Liver (tissue), 3 donors: ENCODE data around the gene HAPLN1.

Experiments used
- ATF3 ChIP-seq: IDR thresholded peaks from 2 replicates; pipeline ENCODE4 v1.6.1; 2016; ENCODE audit warnings: antibody characterized with exemption
- CTCF ChIP-seq: fragments of 150-350 bp; IDR thresholded peaks from 2 replicates; pipeline ENCODE4 v1.5.1; 2017; ENCODE audit warnings: improper control_type of control experiment, low read depth, low read length; ENCODE audit not compliant: missing input control
- EGR1 ChIP-seq, 2 donors: IDR thresholded peaks; 2 replicates each; pipeline ENCODE4 v1.6.1; 2016 to 2018; ENCODE audit warnings: antibody characterized with exemption in 2 of 2, low read depth in 2 of 2
- FOXA1 ChIP-seq: IDR thresholded peaks from 2 replicates; pipeline ENCODE4 v1.6.1; 2016; ENCODE audit warnings: antibody characterized with exemption
- GABPA ChIP-seq, 2 donors: IDR thresholded peaks in 1 of 2; conservative IDR thresholded peaks in 1 of 2; 2 replicates each; pipeline ENCODE4 v1.6.1; 2016; ENCODE audit warnings: antibody characterized with exemption in 2 of 2, mild to moderate bottlenecking in 1 of 2, moderate library complexity in 1 of 2
- JUND ChIP-seq, 2 donors: IDR thresholded peaks; 2 replicates each; pipeline ENCODE4 v1.6.1; 2016; ENCODE audit warnings: antibody characterized with exemption in 2 of 2
- MAX ChIP-seq: IDR thresholded peaks from 2 replicates; pipeline ENCODE4 v1.6.1; 2016; ENCODE audit warnings: antibody characterized with exemption
- NR2F2 ChIP-seq: IDR thresholded peaks from 2 replicates; pipeline ENCODE4 v1.6.1; 2016; ENCODE audit warnings: antibody characterized with exemption
- RAD21 ChIP-seq, 2 donors: IDR thresholded peaks; 2 replicates each; pipeline ENCODE4 v1.6.1; 2016; ENCODE audit warnings: antibody characterized with exemption in 2 of 2, mild to moderate bottlenecking in 2 of 2
- SP1 ChIP-seq: IDR thresholded peaks from 2 replicates; pipeline ENCODE4 v1.6.1; 2018; ENCODE audit warnings: antibody characterized with exemption, mild to moderate bottlenecking
- YY1 ChIP-seq: IDR thresholded peaks from 2 replicates; pipeline ENCODE4 v1.6.1; 2016; ENCODE audit warnings: antibody characterized with exemption, mild to moderate bottlenecking
- ZBTB33 ChIP-seq: IDR thresholded peaks from 2 replicates; pipeline ENCODE4 v1.6.1; 2016; ENCODE audit warnings: antibody characterized with exemption
- TF ChIP-seq, protein P1 (sequence below): IDR thresholded peaks from 2 replicates; pipeline ENCODE4 v1.6.1; 2016; ENCODE audit warnings: antibody characterized with exemption, mild to moderate bottlenecking
- donor health status: healthy.
- donor health status: healthy.

DNA sequence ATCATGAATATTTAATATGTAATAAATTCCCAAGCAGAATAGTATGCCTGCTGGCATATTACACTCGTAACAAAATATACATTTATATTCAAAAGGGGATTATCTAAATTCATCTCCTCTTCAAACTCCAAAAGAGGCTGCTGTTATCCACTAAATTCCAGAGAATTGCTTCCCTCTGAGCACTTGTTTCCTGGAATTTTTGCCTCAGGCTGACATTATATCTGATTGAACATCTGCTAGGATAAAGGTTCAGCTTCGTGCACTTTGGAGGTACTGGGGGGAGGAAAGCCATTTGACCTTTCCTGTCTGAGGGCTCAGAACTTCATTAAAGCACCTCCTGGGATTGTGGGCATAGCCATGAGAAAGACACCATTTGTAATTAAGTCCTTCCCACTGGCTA lies 4.3 kb upstream of the HAPLN1 start:
- no peak for TF ChIP-seq CTCF
- no peak for TF ChIP-seq YY1
- no peak for TF ChIP-seq GABPA (IDR thresholded peaks at IDR 0.05 in 1 of 2, conservative IDR thresholded peaks at IDR 0.05 in 1 of 2)
- no peak for TF ChIP-seq EGR1 (IDR thresholded peaks at IDR 0.05; ENCODE audit: low read depth in 2 of 2)
- TF ChIP-seq, protein P1, sequence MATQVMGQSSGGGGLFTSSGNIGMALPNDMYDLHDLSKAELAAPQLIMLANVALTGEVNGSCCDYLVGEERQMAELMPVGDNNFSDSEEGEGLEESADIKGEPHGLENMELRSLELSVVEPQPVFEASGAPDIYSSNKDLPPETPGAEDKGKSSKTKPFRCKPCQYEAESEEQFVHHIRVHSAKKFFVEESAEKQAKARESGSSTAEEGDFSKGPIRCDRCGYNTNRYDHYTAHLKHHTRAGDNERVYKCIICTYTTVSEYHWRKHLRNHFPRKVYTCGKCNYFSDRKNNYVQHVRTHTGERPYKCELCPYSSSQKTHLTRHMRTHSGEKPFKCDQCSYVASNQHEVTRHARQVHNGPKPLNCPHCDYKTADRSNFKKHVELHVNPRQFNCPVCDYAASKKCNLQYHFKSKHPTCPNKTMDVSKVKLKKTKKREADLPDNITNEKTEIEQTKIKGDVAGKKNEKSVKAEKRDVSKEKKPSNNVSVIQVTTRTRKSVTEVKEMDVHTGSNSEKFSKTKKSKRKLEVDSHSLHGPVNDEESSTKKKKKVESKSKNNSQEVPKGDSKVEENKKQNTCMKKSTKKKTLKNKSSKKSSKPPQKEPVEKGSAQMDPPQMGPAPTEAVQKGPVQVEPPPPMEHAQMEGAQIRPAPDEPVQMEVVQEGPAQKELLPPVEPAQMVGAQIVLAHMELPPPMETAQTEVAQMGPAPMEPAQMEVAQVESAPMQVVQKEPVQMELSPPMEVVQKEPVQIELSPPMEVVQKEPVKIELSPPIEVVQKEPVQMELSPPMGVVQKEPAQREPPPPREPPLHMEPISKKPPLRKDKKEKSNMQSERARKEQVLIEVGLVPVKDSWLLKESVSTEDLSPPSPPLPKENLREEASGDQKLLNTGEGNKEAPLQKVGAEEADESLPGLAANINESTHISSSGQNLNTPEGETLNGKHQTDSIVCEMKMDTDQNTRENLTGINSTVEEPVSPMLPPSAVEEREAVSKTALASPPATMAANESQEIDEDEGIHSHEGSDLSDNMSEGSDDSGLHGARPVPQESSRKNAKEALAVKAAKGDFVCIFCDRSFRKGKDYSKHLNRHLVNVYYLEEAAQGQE, result no peak
- no peak for TF ChIP-seq ZBTB33
- TF ChIP-seq JUND (IDR thresholded peaks at IDR 0.05), result no peak
- TF ChIP-seq MAX, result no peak
- TF ChIP-seq ATF3, result no peak
- no peak for TF ChIP-seq SP1
- TF ChIP-seq RAD21 (IDR thresholded peaks at IDR 0.05), result no peak
- TF ChIP-seq NR2F2, result no peak
- no peak for TF ChIP-seq FOXA1
